HepG2 (cell line): ENCODE data around the gene NT5C. TPM values are rescaled to one million over a fixed set of nuclear protein-coding genes. Genes with fewer than 3 reads are reported as not detected.

Experiments
- ARNTL ChIP-seq: sonication (generic); formaldehyde crosslinking; IDR thresholded peaks from 2 replicates; pipeline ENCODE4 v1.4.0; 2020; ENCODE audit warnings: mild to moderate bottlenecking, missing genetic modification reagents
- CEBPG ChIP-seq: IDR thresholded peaks from 2 replicates; pipeline ENCODE4 v1.6.1; 2016
- CREM ChIP-seq, 2 experiments: sonication (generic) in 1 of 2; formaldehyde crosslinking in 1 of 2; IDR thresholded peaks; 2 replicates each; pipeline versions ENCODE4 v1.4.0 to v1.6.1; 2016 to 2020; ENCODE audit warnings: antibody characterized with exemption in 1 of 2, mild to moderate bottlenecking in 1 of 2, missing genetic modification reagents in 1 of 2
- DNMT3B ChIP-seq: conservative IDR thresholded peaks from 2 replicates; pipeline ENCODE4 v1.6.1; 2016; ENCODE audit warnings: missing biosample characterization, control low read depth
- HDAC2 ChIP-seq: sonication (generic); formaldehyde crosslinking; IDR thresholded peaks from 2 replicates; pipeline ENCODE4 v1.4.0; 2020; ENCODE audit warnings: missing genetic modification reagents
- JUN ChIP-seq: sonication (generic); formaldehyde crosslinking; IDR thresholded peaks from 2 replicates; pipeline ENCODE4 v1.4.0; 2020; ENCODE audit warnings: mild to moderate bottlenecking, missing genetic modification reagents
- MED1 ChIP-seq: sonication (generic); formaldehyde crosslinking; IDR thresholded peaks from 2 replicates; pipeline ENCODE4 v1.4.0; 2020; ENCODE audit warnings: missing genetic modification reagents
- MIXL1 ChIP-seq: IDR thresholded peaks from 2 replicates; pipeline ENCODE4 v1.6.1; 2016
- PHF21A ChIP-seq: sonication (generic); formaldehyde crosslinking; IDR thresholded peaks from 2 replicates; pipeline ENCODE4 v1.5.0; 2020; ENCODE audit warnings: mild to moderate bottlenecking, missing genetic modification reagents
- POGZ ChIP-seq: sonication (generic); formaldehyde crosslinking; IDR thresholded peaks from 2 replicates; pipeline ENCODE4 v1.4.0; 2020; ENCODE audit warnings: mild to moderate bottlenecking, missing genetic modification reagents
- POLR2G ChIP-seq: fragments of 200-400 bp; formaldehyde crosslinking; IDR thresholded peaks from 2 replicates; pipeline ENCODE4 v1.6.1; 2018; ENCODE audit warnings: mild to moderate bottlenecking, low read depth, low read length, moderate library complexity
- RNF2 ChIP-seq: fragments of 450-650 bp; conservative IDR thresholded peaks from 2 replicates; pipeline ENCODE4 v1.6.1; 2016; ENCODE audit warnings: low read depth
- SMYD3 ChIP-seq: sonication (generic); formaldehyde crosslinking; IDR thresholded peaks from 2 replicates; pipeline ENCODE4 v1.8.1; 2023; ENCODE audit warnings: mild to moderate bottlenecking, missing genetic modification reagents
- TBP ChIP-seq: sonication (generic); formaldehyde crosslinking; IDR thresholded peaks from 2 replicates; pipeline ENCODE4 v1.5.0; 2020; ENCODE audit warnings: missing genetic modification reagents
- TEAD2 ChIP-seq: sonication (generic); formaldehyde crosslinking; IDR thresholded peaks from 2 replicates; pipeline ENCODE4 v1.9.0; 2021; ENCODE audit warnings: missing genetic modification reagents
- TFAP4 ChIP-seq: sonication (generic); IDR thresholded peaks from 2 replicates; pipeline ENCODE4 v1.6.1; 2016; ENCODE audit warnings: low read depth, borderline replicate concordance
- TFDP2 ChIP-seq: sonication (generic); formaldehyde crosslinking; IDR thresholded peaks from 2 replicates; pipeline ENCODE4 v1.4.0; 2020; ENCODE audit warnings: missing genetic modification reagents
- XBP1 ChIP-seq: sonication (generic); formaldehyde crosslinking; IDR thresholded peaks from 2 replicates; pipeline ENCODE4 v1.5.0; 2020; ENCODE audit warnings: missing genetic modification reagents
- ZBTB42 ChIP-seq: sonication (generic); formaldehyde crosslinking; IDR thresholded peaks from 2 replicates; pipeline ENCODE4 v1.5.0; 2020; ENCODE audit warnings: mild to moderate bottlenecking, missing genetic modification reagents
- ZMYM3 ChIP-seq: sonication (generic); formaldehyde crosslinking; IDR thresholded peaks from 2 replicates; pipeline ENCODE4 v1.5.1; 2020; ENCODE audit warnings: mild to moderate bottlenecking, missing genetic modification reagents
- ZNF101 ChIP-seq: sonication (generic); formaldehyde crosslinking; IDR thresholded peaks from 2 replicates; pipeline ENCODE4 v1.4.0; 2020; ENCODE audit warnings: mild to moderate bottlenecking, low read depth, missing genetic modification reagents, borderline replicate concordance
- ZNF274 ChIP-seq: sonication (generic); formaldehyde crosslinking; IDR thresholded peaks from 2 replicates; pipeline ENCODE4 v1.5.1; 2020; ENCODE audit warnings: mild to moderate bottlenecking, missing genetic modification reagents
- ZNF564 ChIP-seq: sonication (generic); formaldehyde crosslinking; IDR thresholded peaks from 2 replicates; pipeline ENCODE4 v1.8.1; 2023; ENCODE audit warnings: mild to moderate bottlenecking, missing genetic modification reagents
- ZNF773 ChIP-seq: sonication (generic); formaldehyde crosslinking; IDR thresholded peaks from 2 replicates; pipeline ENCODE4 v1.4.0; 2020; ENCODE audit warnings: missing genetic modification reagents, borderline replicate concordance
- ZNF776 ChIP-seq: sonication (generic); formaldehyde crosslinking; IDR thresholded peaks from 2 replicates; pipeline ENCODE4 v1.4.0; 2020; ENCODE audit warnings: mild to moderate bottlenecking, missing genetic modification reagents
- ZNF784 ChIP-seq: sonication (generic); formaldehyde crosslinking; IDR thresholded peaks from 2 replicates; pipeline ENCODE4 v1.5.1; 2020; ENCODE audit warnings: missing genetic modification reagents, mild to moderate bottlenecking, borderline replicate concordance
- polyA plus RNA-seq, 8 experiments: library from polyadenylated mRNA; depleted of rRNA in 3 of 8; stranded (reverse) in 7 of 8; unstranded in 1 of 8; fragments of >200 nt; fragmentation: Illumina TruSeq in 4 of 8; extraction: Trizol in 4 of 8; gene quantifications; 2 replicates each; pipeline versions ENCODE4 v1.2.1 to v1.2.3, GENCODE V29; 2011 to 2016; ENCODE audit warnings: low read depth in 4 of 8, missing spikeins in 1 of 8, mixed read lengths in 1 of 8; ENCODE audit not compliant: insufficient read depth in 1 of 8
- total RNA-seq, 5 experiments: library from RNA; depleted of rRNA; stranded (reverse); fragments of >200 nt; fragmentation: Illumina TruSeq; extraction: Trizol; gene quantifications; 2 replicates each; pipeline ENCODE4 v1.2.3, GENCODE V29; 2016; ENCODE audit warnings: low read depth in 1 of 5
- TF ChIP-seq, protein P1 (sequence below): IDR thresholded peaks from 2 replicates; pipeline ENCODE4 v1.6.1; 2016; ENCODE audit warnings: low read depth, borderline replicate concordance
- TF ChIP-seq, protein P2 (sequence below): sonication (generic); formaldehyde crosslinking; IDR thresholded peaks from 2 replicates; pipeline ENCODE4 v1.4.0; 2020; ENCODE audit warnings: missing genetic modification reagents

The NT5C gene
- total and polyA plus RNA-seq, 2 of the 13 experiments (the other 11 are each of a cell fraction or from before 2014, with no cell fraction given): 42.8 to 48.6 TPM

DNA sequence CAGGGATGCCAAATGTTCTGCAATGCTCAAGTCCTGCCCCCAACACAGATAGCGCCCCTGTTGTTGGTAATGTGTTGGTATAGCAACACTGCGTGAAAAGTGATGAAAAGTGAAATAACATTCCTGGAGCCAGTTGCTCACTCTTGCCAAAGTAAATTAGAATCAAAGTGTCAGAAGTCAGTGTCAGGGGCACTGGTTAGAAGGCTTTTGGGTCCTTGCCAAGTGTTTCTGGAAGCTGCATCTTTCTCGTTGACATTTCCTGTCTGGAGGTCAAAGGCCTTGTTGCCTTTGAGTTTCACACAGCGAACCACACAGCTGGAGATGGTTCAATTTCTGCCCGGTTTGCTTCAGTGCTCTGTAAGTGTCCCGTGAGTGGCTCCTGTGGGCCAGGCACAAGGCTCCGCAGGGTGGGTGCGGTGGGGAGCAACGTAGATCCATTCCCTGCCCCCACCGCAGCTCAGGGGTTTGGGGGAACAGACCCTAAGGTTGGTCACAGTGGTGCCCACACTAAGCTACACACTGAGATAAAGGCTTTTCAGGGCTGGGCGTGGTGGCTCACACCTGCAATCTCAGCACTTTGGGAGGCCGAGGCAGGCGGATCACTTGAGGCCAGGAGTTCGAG is 47.4 kb downstream of the NT5C start (continued):
- TF ChIP-seq, protein P1, sequence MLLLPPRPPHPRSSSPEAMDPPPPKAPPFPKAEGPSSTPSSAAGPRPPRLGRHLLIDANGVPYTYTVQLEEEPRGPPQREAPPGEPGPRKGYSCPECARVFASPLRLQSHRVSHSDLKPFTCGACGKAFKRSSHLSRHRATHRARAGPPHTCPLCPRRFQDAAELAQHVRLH (CRISPR knock-in tag): peak; percentile 88; the same call in 1 of the 2 replicates
- peak; percentile 75 for TF ChIP-seq CREM (IDR thresholded peaks at IDR 0.05)
- TF ChIP-seq CREM (CRISPR knock-in tag; IDR thresholded peaks at IDR 0.05): no peak
- peak; percentile 90; the same call in 1 of the 2 replicates for TF ChIP-seq ZBTB42 (CRISPR knock-in tag)
- no peak for TF ChIP-seq XBP1 (CRISPR knock-in tag)
- TF ChIP-seq POGZ (CRISPR knock-in tag): no peak; the same call in 1 of the 2 replicates
- TF ChIP-seq ZNF776 (CRISPR knock-in tag): no peak
- TF ChIP-seq MIXL1: peak; percentile 83
- TF ChIP-seq TEAD2 (CRISPR knock-in tag): no peak
- no peak; the same call in 1 of the 2 replicates for TF ChIP-seq DNMT3B (CRISPR knock-in tag)
- no peak for TF ChIP-seq ZNF101
- peak; percentile 39; the same call in 1 of the 2 replicates for TF ChIP-seq ARNTL (CRISPR knock-in tag)
- TF ChIP-seq POLR2G: no peak
- TF ChIP-seq ZNF564: no peak
- 0 out of 2 replicates have a peak, but pooled peaks have one; percentile 41 for TF ChIP-seq TBP
- TF ChIP-seq ZNF274 (CRISPR knock-in tag): peak; percentile 84
- peak; percentile 98 for TF ChIP-seq HDAC2 (CRISPR knock-in tag)
- peak; percentile 82 for TF ChIP-seq CEBPG (CRISPR knock-in tag)
- 0 out of 2 replicates have a peak, but pooled peaks have one; percentile 9 for TF ChIP-seq JUN (CRISPR knock-in tag)
- peak; percentile 51; the same call in 1 of the 2 replicates for TF ChIP-seq TFDP2
- TF ChIP-seq ZMYM3 (CRISPR knock-in tag): peak; percentile 96
- TF ChIP-seq MED1: peak; percentile 96
- TF ChIP-seq SMYD3 (CRISPR knock-in tag): no peak
- TF ChIP-seq RNF2: no peak
- no peak for TF ChIP-seq ZNF773 (CRISPR knock-in tag)
- peak; percentile 89 for TF ChIP-seq PHF21A (CRISPR knock-in tag)
- peak; percentile 98 for TF ChIP-seq TFAP4
- TF ChIP-seq, protein P2, sequence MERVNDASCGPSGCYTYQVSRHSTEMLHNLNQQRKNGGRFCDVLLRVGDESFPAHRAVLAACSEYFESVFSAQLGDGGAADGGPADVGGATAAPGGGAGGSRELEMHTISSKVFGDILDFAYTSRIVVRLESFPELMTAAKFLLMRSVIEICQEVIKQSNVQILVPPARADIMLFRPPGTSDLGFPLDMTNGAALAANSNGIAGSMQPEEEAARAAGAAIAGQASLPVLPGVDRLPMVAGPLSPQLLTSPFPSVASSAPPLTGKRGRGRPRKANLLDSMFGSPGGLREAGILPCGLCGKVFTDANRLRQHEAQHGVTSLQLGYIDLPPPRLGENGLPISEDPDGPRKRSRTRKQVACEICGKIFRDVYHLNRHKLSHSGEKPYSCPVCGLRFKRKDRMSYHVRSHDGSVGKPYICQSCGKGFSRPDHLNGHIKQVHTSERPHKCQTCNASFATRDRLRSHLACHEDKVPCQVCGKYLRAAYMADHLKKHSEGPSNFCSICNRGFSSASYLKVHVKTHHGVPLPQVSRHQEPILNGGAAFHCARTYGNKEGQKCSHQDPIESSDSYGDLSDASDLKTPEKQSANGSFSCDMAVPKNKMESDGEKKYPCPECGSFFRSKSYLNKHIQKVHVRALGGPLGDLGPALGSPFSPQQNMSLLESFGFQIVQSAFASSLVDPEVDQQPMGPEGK: peak; percentile 79; the same call in 1 of the 2 replicates
- peak; percentile 73; the same call in 1 of the 2 replicates for TF ChIP-seq ZNF784
